K562 (cell line): ENCODE data around the gene ELOVL1. TPM values are rescaled to one million over a fixed set of nuclear protein-coding genes. Genes with fewer than 3 reads are reported as not detected.

ENCODE experiments used
- ATAC-seq: fragments of 200-7000 bp; cut with Tn5 transposase; 3 replicates; pipeline ENCODE4 v1.9.1; 2020; ENCODE audit warnings: moderate library complexity
- BruUV-seq: library from RNA; stranded (reverse); fragments of 400-500 nt; replicated peaks from 2 replicates; lab custom pipeline; 2021; lab: Mats Ljungman, UMichigan
- CTCF ChIA-PET: fragments of 300-600 bp; formaldehyde crosslinking; extraction: SDS; loops from one replicate; lab custom pipeline; 2021; ENCODE audit warnings: low intra/inter-chr PET ratio; lab: Yijun Ruan, JAX
- POLR2A ChIA-PET: fragments of 300-600, 350-650 bp; sonication (Branson Sonifier 250); formaldehyde crosslinking; extraction: SDS; loops from one replicate; lab custom pipeline; 2021; ENCODE audit warnings: antibody characterized with exemption, inconsistent platforms; lab: Yijun Ruan, JAX
- DNase-seq, 4 experiments: peaks; one replicate each; pipeline versions ENCODE4 v3.0.0 to v3.0.0-alpha.2; 2011 to 2018; ENCODE audit warnings: low spot score in 3 of 4, mixed read lengths in 3 of 4; ENCODE audit errors: extremely low read depth in 1 of 4
- FAIRE-seq: peaks from 2 replicates; lab custom pipeline; 2011; peaks lifted over from hg19 to GRCh38; lab: Jason Lieb, UNC
- H2AFZ ChIP-seq: 2 replicates; pipeline ENCODE4 v1.6.0; 2011; ENCODE audit warnings: low read depth, low read length, control low read depth, inconsistent platforms
- H3K27ac ChIP-seq: fragments of 200-600 bp; 3 replicates; pipeline ENCODE4 v1.8.0; 2011; ENCODE audit warnings: low read depth, mild to moderate bottlenecking, control low read depth, inconsistent platforms, low read length, moderate library complexity, mixed read lengths; ENCODE audit errors: extremely low read depth
- H3K27me3 ChIP-seq, 2 experiments: fragments of 300-600 bp in 1 of 2; 2 replicates in 1 of 2; 3 replicates in 1 of 2; pipeline versions ENCODE4 v1.6.0 to v1.8.0; 2011; ENCODE audit warnings: inconsistent platforms in 2 of 2, low read length in 2 of 2, mild to moderate bottlenecking in 1 of 2, mixed read lengths in 1 of 2, moderate library complexity in 1 of 2; ENCODE audit not compliant: control insufficient read depth in 2 of 2, insufficient read depth in 2 of 2
- H3K36me3 ChIP-seq: fragments of 300-600 bp; 3 replicates; pipeline ENCODE4 v1.8.0; 2011; ENCODE audit warnings: mild to moderate bottlenecking, low read length, inconsistent platforms; ENCODE audit not compliant: control insufficient read depth, insufficient read depth
- H3K4me1 ChIP-seq, 2 experiments: fragments of 200-600 bp in 1 of 2; replicated peaks in 1 of 2; 2 replicates in 1 of 2; 3 replicates in 1 of 2; pipeline versions ENCODE4 v1.5.1 to v1.8.0; 2011; ENCODE audit warnings: inconsistent platforms in 2 of 2, low read length in 2 of 2, mild to moderate bottlenecking in 1 of 2, mixed read lengths in 1 of 2, moderate library complexity in 1 of 2; ENCODE audit not compliant: control insufficient read depth in 2 of 2, insufficient read depth in 2 of 2
- H3K4me2 ChIP-seq: 2 replicates; pipeline ENCODE4 v1.6.1; 2011; ENCODE audit warnings: low read length, control low read depth, inconsistent platforms, mixed read lengths; ENCODE audit not compliant: insufficient read depth
- H3K4me3 ChIP-seq: fragments of 200-600 bp; sonication (generic), shearing (Covaris generic); 2 replicates; pipeline ENCODE4 v1.5.1; 2016; ENCODE audit warnings: control low read depth, inconsistent platforms
- H3K79me2 ChIP-seq: fragments of 200-600 bp; 3 replicates; pipeline ENCODE4 v1.8.0; 2011; ENCODE audit warnings: low read length, inconsistent platforms; ENCODE audit not compliant: control insufficient read depth, insufficient read depth
- H3K9ac ChIP-seq, 2 experiments: 2 replicates each; pipeline versions ENCODE4 v1.6.0 to v1.6.1; 2011; ENCODE audit warnings: low read depth in 2 of 2, low read length in 2 of 2, control low read depth in 1 of 2, inconsistent platforms in 1 of 2, mild to moderate bottlenecking in 1 of 2, mixed read lengths in 1 of 2; ENCODE audit not compliant: insufficient read depth in 1 of 2
- H3K9me1 ChIP-seq: one replicate; pipeline ENCODE4 v1.6.0; 2011; ENCODE audit warnings: inconsistent platforms, mild to moderate bottlenecking, low read length, moderate library complexity; ENCODE audit not compliant: control insufficient read depth, insufficient read depth
- H3K9me3 ChIP-seq: replicated peaks from 2 replicates; pipeline ENCODE4 v1.5.1; 2011; ENCODE audit warnings: low read depth, low read length, inconsistent platforms; ENCODE audit not compliant: control insufficient read depth, insufficient read depth
- H4K20me1 ChIP-seq: replicated peaks from 2 replicates; pipeline ENCODE4 v1.6.1; 2011; ENCODE audit warnings: low read length, inconsistent platforms, mixed read lengths; ENCODE audit not compliant: control insufficient read depth, insufficient read depth
- ATF3 ChIP-seq, 2 experiments: fragments of 450-650 bp in 1 of 2; sonication (generic) in 1 of 2; formaldehyde crosslinking in 1 of 2; IDR thresholded peaks in 1 of 2; conservative IDR thresholded peaks in 1 of 2; 2 replicates each; pipeline versions ENCODE4 v1.6.1 to v1.8.1; 2016 to 2023; ENCODE audit warnings: mild to moderate bottlenecking in 2 of 2, moderate library complexity in 2 of 2, inconsistent platforms in 1 of 2, missing genetic modification reagents in 1 of 2
- CBX5 ChIP-seq: IDR thresholded peaks from 2 replicates; pipeline ENCODE4 v1.6.1; 2014; ENCODE audit warnings: low read depth, borderline replicate concordance
- IFI16 ChIP-seq: fragments of 250-450 bp; sonication (Bioruptor Pico); IDR thresholded peaks from 2 replicates; pipeline ENCODE4 v2.1.2; 2022; ENCODE audit warnings: mild to moderate bottlenecking, inconsistent platforms
- MAFF ChIP-seq: IDR thresholded peaks from 2 replicates; pipeline ENCODE4 v1.6.1; 2012; ENCODE audit warnings: low read length, improper control_type of control experiment
- MAFK ChIP-seq: IDR thresholded peaks from 2 replicates; pipeline ENCODE4 v1.6.1; 2011; ENCODE audit warnings: low read length, improper control_type of control experiment
- MECOM ChIP-seq: fragments of 250-450 bp; sonication (Bioruptor Pico); IDR thresholded peaks from 2 replicates; pipeline ENCODE4 v1.8.0; 2022; ENCODE audit warnings: inconsistent platforms
- PRMT5 ChIP-seq: sonication (generic); formaldehyde crosslinking; IDR thresholded peaks from 2 replicates; pipeline ENCODE4 v1.5.0; 2020; ENCODE audit warnings: missing genetic modification reagents
- RBFOX2 ChIP-seq: fragments of 200-400 bp; formaldehyde crosslinking; IDR thresholded peaks from 2 replicates; pipeline ENCODE4 v1.6.1; 2017; ENCODE audit warnings: low read depth, mild to moderate bottlenecking, low read length, moderate library complexity
- SRSF3 ChIP-seq: fragments of 200-400 bp; formaldehyde crosslinking; IDR thresholded peaks from 2 replicates; pipeline ENCODE4 v1.6.1; 2016; ENCODE audit warnings: mild to moderate bottlenecking, low read length, moderate library complexity; ENCODE audit not compliant: insufficient read depth
- ZNF445 ChIP-seq: fragments of 250-450 bp; sonication (Bioruptor Pico); IDR thresholded peaks from 2 replicates; pipeline ENCODE4 v1.4.0; 2020; ENCODE audit warnings: low read depth, mild to moderate bottlenecking, moderate library complexity
- ZNF644 ChIP-seq: fragments of 200-800 bp; sonication (Bioruptor generic); IDR thresholded peaks from 2 replicates; pipeline ENCODE4 v1.6.1; 2016; ENCODE audit warnings: low read depth, missing genetic modification characterization, missing compliant biosample characterization
- WGBS: fragments of 100-300 bp; shearing (Covaris generic); methylation state at CpG from one replicate; pipeline ENCODE4 v1.1.6; 2016; ENCODE audit warnings: low coverage, mixed read lengths; ENCODE audit not compliant: insufficient coverage; ENCODE audit errors: missing lambda C conversion rate; 5-methylcytosine and 5-hydroxymethylcytosine counted together
- in situ Hi-C: fragments of 300-500 bp; cut with MboI; formaldehyde crosslinking; loops from 4 replicates; pipeline ENCODE4 v1.15.0; 2018; ENCODE audit warnings: inconsistent platforms, mixed read lengths
- intact Hi-C: fragments of 100-400 bp; cut with micrococcal nuclease; formaldehyde crosslinking; loops from 2 replicates; pipeline ENCODE4 v1.14.2; 2022
- polyA plus RNA-seq, 8 experiments: library from polyadenylated mRNA; depleted of rRNA in 4 of 8; stranded (reverse) in 5 of 8; unstranded in 3 of 8; fragments of >200 nt; fragmentation: Nextera tagmentation in 2 of 8; fragmentation: Illumina TruSeq in 1 of 8; extraction: Ambion mirVana in 2 of 8; extraction: Trizol in 1 of 8; gene quantifications; 2 replicates each; pipeline versions ENCODE4 v1.2.1 to v1.2.3, GENCODE V29; 2011 to 2014; ENCODE audit warnings: inconsistent platforms in 1 of 8, missing spikeins in 1 of 8
- total RNA-seq, 7 experiments: library from RNA; depleted of rRNA in 6 of 7; stranded (reverse); fragments of >200 nt in 6 of 7; fragmentation: Illumina TruSeq in 2 of 7; extraction: Trizol in 2 of 7; gene quantifications; 2 replicates each; pipeline versions ENCODE4 v1.2.1 to v1.2.3, GENCODE V29; 2011 to 2021; ENCODE audit warnings: low replicate concordance in 1 of 7
- TF ChIP-seq, protein P1 (sequence below), 3 experiments: IDR thresholded peaks in 2 of 3; conservative IDR thresholded peaks in 1 of 3; 2 replicates each; pipeline ENCODE4 v1.5.1; 2011 to 2012; ENCODE audit warnings: low read length in 3 of 3, mild to moderate bottlenecking in 3 of 3, control low read depth in 2 of 3, improper control_type of control experiment in 1 of 3, inconsistent platforms in 1 of 3, low read depth in 1 of 3, mixed read lengths in 1 of 3, moderate library complexity in 1 of 3; ENCODE audit not compliant: insufficient read depth in 2 of 3

Gene ELOVL1
- total and polyA plus RNA-seq, 9 of the 15 experiments (the other 6 are each of a cell fraction or from before 2014, with no cell fraction given), result 51.0 to 157 (median 70.3) TPM

- in situ Hi-C loops, result no loop called here
- POLR2A ChIA-PET, result interaction anchor here (0.6 to 7.2 kb wide), 9 partner anchors 12 to 1056 kb away, joined by 3 to 72 read pairs (median 4); partner anchors contain the start of gene CDC20
Measured at GRCh38 chr1:43387976-43388599, 20.3 kb upstream of the ELOVL1 start.

More at GRCh38 chr1:43387976-43388599, 20.3 kb upstream of the ELOVL1 start:
- peaks cover 53% of the 10 kb centered on the region for H3K36me3 ChIP-seq
- intact Hi-C loops, result no loop called here
- BruUV-seq, result no TSS peak
- no peaks in the 10 kb centered on the region for H3K27me3 ChIP-seq
- CTCF ChIA-PET, result no interaction called here
- H3K9me3 ChIP-seq, result no peaks in the 10 kb centered on the region
- no peak overlapping the region for H3K27ac ChIP-seq
- no peak for TF ChIP-seq MAFK
- no peak for TF ChIP-seq CBX5
- TF ChIP-seq MAFF, result no peak
- TF ChIP-seq ATF3 (IDR thresholded peaks at IDR 0.05), result no peak
- 0 out of 2 replicates have a peak, but pooled peaks have one; percentile 52 for TF ChIP-seq ATF3 (CRISPR knock-in tag; conservative IDR thresholded peaks at IDR 0.05)
- TF ChIP-seq, protein P1, sequence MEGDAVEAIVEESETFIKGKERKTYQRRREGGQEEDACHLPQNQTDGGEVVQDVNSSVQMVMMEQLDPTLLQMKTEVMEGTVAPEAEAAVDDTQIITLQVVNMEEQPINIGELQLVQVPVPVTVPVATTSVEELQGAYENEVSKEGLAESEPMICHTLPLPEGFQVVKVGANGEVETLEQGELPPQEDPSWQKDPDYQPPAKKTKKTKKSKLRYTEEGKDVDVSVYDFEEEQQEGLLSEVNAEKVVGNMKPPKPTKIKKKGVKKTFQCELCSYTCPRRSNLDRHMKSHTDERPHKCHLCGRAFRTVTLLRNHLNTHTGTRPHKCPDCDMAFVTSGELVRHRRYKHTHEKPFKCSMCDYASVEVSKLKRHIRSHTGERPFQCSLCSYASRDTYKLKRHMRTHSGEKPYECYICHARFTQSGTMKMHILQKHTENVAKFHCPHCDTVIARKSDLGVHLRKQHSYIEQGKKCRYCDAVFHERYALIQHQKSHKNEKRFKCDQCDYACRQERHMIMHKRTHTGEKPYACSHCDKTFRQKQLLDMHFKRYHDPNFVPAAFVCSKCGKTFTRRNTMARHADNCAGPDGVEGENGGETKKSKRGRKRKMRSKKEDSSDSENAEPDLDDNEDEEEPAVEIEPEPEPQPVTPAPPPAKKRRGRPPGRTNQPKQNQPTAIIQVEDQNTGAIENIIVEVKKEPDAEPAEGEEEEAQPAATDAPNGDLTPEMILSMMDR (IDR thresholded peaks at IDR 0.05 in 2 of 3, conservative IDR thresholded peaks at IDR 0.05 in 1 of 3; ENCODE audit: insufficient read depth in 2 of 3, low read depth in 1 of 3, low read length in 3 of 3), result 0 out of 6 replicates have a peak, but pooled peaks of 1 of the 3 experiments have one; percentile 1
- no peak for TF ChIP-seq MECOM (CRISPR knock-in tag)
- peak; percentile 19; the same call in 1 of the 2 replicates for TF ChIP-seq RBFOX2
- no peak for TF ChIP-seq PRMT5 (CRISPR knock-in tag)
- no peak for TF ChIP-seq IFI16 (CRISPR knock-in tag)
- no peak for TF ChIP-seq ZNF644 (tag)
- TF ChIP-seq SRSF3, result no peak
- TF ChIP-seq ZNF445 (CRISPR knock-in tag), result no peak
- H3K4me2 ChIP-seq, result peak overlapping the region; percentile 99
- peaks cover 13% of the 10 kb centered on the region; the same call in 1 of the 2 replicates for H4K20me1 ChIP-seq
- 64% methylated on average over 4 of the region's 4 CpGs for WGBS
- no peak overlapping the region for H2AFZ ChIP-seq
- H3K4me3 ChIP-seq, result no peak overlapping the region
- peaks cover 39% of the 10 kb centered on the region for H3K79me2 ChIP-seq
- FAIRE-seq (no peak), DNase-seq (no peak), ATAC-seq (no peak)
- peaks cover 0 to 13% of the 10 kb centered on the region in 2 experiments; a peak in 2 of 5 replicates for H3K4me1 ChIP-seq
- peaks cover 5% of the 10 kb centered on the region for H3K9me1 ChIP-seq
- H3K9ac ChIP-seq, result peak overlapping the region in 1 of 2 experiments; percentile 92; a peak in 2 of 4 replicates
